Retinal pigment epithelial cell (primary cell): Measurements from ENCODE around the gene NT5M.

Experiments used
- DNase-seq: peaks from one replicate; pipeline ENCODE4 v3.0.0-alpha.2; 2010; ENCODE audit warnings: low read depth
- H3K4me3 ChIP-seq: 2 replicates; pipeline ENCODE4 v1.5.1; 2011; ENCODE audit warnings: mild to moderate bottlenecking, low read length, control low read depth, moderate library complexity
- CTCF ChIP-seq: conservative IDR thresholded peaks from 2 replicates; pipeline ENCODE4 v1.5.1; 2011; ENCODE audit warnings: low read depth, low read length, control low read depth, inconsistent platforms

The NT5M gene

GRCh38 chr17:17372856-17373520 is 69.8 kb downstream of the NT5M start:
- H3K4me3 ChIP-seq: no peak overlapping the region
- DNase-seq: no peak
- TF ChIP-seq CTCF: no peak

- no peak for DNase-seq
- TF ChIP-seq CTCF: no peak
- H3K4me3 ChIP-seq: no peak overlapping the region
Measured at GRCh38 chr17:17375841-17376240, 72.7 kb downstream of the NT5M start.

GRCh38 chr17:17376362-17376761 is 73.2 kb downstream of the NT5M start:
- no peak overlapping the region for H3K4me3 ChIP-seq
- no peak for TF ChIP-seq CTCF
- no peak for DNase-seq

- TF ChIP-seq CTCF: no peak
- DNase-seq: no peak
- no peak overlapping the region for H3K4me3 ChIP-seq
Measured at GRCh38 chr17:17377071-17377967, 74.1 kb downstream of the NT5M start.

- no peak for TF ChIP-seq CTCF
- no peak overlapping the region for H3K4me3 ChIP-seq
- DNase-seq: no peak
Measured at GRCh38 chr17:17379197-17379991, 76.2 kb downstream of the NT5M start.

- H3K4me3 ChIP-seq: no peak overlapping the region
- TF ChIP-seq CTCF: no peak
- no peak for DNase-seq
Measured at GRCh38 chr17:17380145-17380925, 77.2 kb downstream of the NT5M start.
